NCI-H146 treated with DMSO at 0.1 percent for 48 hours (cell line): ENCODE data around the gene MMD.
A peak's percentile ranks its signal among the peaks of the same experiment; 100 is the strongest.
"Not testable (repeated sequence)": the region's sequence is repeated elsewhere in the genome, so short reads cannot be mapped to it uniquely, and the experiment has no call there.

ENCODE experiments used
- DNase-seq: peaks from one replicate; lab custom pipeline; 2025; ENCODE audit not compliant: unreplicated experiment; lab: John Stamatoyannopoulos, UW

MMD gene, protein sequence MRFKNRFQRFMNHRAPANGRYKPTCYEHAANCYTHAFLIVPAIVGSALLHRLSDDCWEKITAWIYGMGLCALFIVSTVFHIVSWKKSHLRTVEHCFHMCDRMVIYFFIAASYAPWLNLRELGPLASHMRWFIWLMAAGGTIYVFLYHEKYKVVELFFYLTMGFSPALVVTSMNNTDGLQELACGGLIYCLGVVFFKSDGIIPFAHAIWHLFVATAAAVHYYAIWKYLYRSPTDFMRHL

DNA sequence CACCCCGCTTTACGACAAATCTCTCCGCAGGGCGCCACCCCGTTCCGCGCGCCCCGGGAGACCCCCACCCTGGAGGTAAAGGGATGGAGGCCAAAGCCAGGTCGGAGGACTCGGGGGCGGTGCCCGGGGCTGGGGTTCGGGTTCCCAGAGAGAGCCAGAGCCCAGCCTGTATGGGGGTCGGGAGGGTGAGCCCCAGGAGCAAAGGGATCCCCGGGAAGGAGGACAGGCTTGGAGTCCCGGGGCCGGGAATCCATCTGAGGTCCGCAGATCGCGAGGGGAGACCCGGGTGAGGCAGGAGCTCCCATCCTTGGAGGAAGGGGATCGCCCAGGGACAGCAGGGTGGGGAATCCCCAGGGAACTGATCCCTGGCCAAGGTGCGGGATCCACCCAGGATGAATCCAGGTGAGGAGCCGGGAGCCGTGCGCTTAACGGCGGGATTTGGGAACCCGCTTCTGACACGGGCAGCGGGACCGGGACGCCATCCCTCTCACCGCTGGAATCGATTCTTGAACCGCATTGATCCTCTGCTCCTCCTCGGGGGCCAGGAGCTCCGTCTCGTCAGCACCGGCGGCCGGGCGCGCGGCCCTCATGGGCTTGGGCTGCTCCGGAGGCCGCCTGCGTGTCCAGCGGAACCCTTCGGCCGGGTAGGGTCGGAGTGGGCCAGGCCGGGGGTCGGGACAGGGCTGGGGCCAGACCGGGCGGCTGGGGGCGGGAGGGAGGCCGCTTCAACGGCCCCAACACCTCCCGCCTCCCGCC lies at the start of gene MMD:
Gene MMD, minus strand, starts transcription at position 657 of the 756 bp plus-strand sequence. Its CDS starts 140 bp downstream, at position 517.
- peak; percentile 66 for DNase-seq

DNA sequence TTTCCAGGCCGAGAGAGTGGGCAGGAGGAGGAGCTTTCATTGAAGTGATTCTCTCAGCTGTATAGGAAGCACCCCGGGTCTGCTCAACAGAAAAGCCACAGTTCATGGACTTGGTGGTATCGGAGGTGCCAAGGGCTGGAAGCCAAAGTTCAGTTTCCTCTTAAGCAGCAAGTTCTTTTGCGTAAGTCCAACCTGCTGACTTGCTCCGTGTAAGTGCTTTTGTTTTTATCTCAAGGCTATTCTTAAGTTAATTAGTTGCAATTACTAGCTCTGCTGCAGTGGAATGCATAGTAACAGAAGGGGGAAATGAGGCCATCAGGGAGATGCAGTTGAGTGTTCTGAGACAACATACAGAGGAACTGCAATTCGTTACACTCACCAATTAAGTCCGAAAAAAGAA lies 45.0 kb upstream of the MMD start:
- no peak for DNase-seq

DNA sequence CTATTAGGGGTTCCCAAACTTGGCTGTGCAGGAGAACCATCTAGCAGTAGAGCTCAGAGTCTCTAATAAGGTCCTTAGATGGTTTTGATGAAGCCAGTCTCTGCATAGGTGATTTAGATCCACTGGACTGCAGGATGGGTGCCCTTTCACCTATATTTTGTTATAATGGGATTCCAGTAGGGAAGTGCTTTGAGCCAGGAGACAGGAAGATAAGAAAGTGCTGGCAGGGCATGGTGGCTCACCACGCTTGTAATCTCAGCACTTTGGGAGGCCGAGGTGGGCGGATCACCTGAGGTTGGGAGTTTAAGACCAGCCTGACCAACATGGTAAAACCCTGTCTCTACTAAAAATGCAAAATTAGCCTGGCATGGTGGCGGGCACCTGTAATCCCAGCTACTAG lies 44.1 kb upstream of the MMD start:
- DNase-seq, result not testable (repeated sequence)

DNA sequence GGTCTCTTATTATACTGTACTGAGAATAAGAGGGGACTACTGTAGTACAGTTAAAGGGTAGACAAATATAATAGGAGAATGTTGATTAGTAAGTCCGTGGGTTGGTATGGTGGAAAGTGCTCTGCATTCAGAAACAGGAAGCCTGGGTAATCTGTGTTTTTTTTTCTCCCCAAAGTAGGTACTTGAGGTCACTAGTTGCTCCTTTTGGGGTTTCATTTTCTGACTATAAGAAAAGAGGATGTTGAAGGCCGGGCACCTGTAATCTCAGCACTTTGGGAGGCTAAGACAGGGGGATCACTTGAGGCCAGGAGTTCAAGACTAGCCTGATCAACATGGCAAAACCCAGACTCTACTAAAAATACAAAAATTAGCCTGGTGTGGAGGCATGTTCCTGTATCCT lies 42.0 kb upstream of the MMD start:
- no peak for DNase-seq

DNA sequence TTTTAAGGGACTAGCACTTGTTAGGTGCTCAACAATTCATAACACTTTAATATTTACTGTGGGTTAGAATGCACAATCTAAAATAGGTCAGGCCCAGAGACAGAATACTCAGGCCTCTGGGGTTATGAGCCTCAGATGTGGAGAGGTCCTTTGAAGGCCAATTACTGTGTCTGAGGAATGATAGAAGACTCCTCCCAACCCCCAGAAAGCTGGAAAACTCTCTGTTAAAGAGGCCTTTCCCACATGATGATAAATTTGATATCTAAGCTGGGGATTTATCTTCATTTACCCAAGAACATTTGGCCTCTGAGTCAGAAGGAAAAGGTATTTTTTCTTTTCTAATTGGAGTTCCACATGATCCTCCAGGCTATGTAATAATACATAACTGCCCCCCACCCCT lies 41.1 kb upstream of the MMD start:
- no peak for DNase-seq

DNA sequence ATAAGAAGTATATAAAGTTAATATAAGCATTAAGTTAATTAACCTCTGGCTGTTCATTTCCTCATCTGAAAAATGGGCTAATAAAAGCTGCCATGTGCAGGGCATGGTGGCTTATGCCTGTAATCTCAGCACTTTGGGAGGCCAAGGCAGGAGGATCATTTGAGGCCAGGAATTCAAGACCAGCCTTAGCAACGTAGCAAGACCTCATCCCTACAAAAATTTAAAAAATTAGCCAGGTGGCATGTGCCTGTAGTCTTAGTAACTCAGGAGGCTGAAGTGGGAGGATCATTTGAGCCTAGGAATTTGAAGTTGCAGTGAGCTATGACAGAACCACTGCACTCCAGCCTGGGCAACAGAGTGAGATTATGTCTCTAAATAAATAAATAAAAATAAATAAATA lies 40.6 kb upstream of the MMD start:
- no peak for DNase-seq

- DNase-seq, result no peak
Measured at GRCh38 chr17:55458978-55459377, 37.3 kb upstream of the MMD start.

DNA sequence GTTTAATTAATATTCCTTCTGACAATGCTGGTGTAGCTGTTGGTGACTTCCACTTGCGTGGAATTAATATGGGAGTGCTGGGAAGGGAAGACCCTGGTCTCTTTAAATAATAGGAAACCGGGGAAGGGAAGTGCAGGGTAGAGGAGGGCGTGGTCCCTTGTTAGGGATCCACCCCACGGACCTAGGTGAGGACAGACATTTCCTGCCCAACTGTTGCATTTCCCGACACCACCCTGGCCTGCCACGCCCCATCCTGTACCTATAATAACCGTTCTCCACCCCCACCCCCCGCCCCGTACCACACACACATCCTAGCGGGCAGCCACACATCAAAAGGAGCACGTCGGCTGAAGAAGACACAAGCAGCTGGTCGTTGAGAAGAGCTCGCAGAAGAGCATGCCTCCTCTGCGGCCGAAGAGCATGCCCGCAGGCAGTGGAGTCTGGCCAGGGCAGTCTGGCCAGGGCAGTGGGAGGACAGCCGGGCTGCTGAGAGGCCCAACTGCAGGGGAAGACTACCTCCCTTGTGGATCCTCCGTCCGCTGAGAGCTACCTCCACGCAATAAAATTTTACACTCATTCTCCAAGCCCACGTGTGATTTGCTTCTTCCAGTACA lies 36.8 kb upstream of the MMD start:
- no peak for DNase-seq

- no peak for DNase-seq
Measured at GRCh38 chr17:55456307-55457240, 34.9 kb upstream of the MMD start.

DNA sequence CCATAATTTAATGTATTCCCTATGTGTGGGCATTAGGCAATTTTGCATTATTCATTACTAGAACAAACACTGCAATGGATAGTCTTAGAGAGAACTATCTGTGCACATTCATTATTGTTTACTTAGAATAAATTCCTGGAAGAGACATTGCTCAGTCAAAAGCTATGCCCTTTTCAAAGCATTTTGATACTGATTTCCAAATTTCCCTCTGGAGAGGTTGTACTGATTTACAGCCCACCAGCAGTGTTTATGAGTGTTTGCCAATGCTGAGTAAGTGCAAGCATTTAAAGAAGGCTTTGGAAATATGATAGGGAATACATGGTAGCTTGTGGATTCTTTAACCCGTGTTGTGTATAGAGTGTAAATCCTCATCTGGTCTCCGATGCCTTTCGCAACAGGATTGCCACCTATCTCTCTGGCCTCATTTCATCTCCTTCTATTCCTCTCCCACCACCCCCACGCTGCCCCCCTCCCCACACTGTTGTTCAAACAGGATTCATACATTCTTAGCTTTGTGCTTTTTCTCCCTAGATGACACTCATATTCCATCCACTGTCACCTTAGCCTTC lies 33.4 kb upstream of the MMD start:
- DNase-seq, result no peak

DNA sequence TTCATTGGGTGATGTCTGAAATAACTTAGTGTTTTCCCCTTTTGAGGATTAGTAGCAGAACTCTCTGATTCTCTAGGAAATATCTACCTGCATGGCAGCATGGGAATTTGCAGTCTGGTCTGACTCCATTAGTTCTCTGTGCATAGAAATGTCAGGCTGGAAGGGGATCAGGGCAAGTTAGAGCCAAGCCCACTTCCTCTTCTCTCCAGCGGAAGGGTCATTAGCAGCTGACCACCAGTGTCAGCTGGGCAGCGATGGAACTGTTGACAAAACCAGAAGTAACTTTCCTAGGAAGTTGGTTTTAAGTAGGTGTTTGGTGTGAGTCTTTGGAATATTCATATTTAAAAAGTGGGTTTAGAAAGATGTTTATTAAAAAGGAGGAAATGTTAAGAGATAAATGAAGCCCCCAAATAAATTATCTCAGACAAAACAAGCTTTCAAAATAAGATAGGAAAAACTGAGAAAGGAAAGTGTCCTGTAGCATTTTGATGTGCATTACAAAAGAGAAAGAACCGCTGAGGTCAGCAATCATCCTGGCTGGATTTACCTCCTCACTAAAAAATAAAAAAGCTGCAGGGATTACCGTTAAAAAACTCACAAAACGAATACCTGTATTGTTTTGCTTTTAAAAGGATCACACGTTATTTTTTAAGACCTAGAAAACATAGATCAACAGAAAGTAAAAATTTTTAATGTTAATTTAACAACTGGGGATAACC lies 32.4 kb upstream of the MMD start:
- DNase-seq, result no peak

GRCh38 chr17:55452139-55452790 lies 30.6 kb upstream of the MMD start:
- DNase-seq, result no peak

GRCh38 chr17:55451758-55452138 lies 30.1 kb upstream of the MMD start:
- DNase-seq, result no peak

GRCh38 chr17:55451203-55451641 lies 29.6 kb upstream of the MMD start:
- no peak for DNase-seq

GRCh38 chr17:55450232-55450825 lies 28.7 kb upstream of the MMD start:
- DNase-seq, result no peak

DNA sequence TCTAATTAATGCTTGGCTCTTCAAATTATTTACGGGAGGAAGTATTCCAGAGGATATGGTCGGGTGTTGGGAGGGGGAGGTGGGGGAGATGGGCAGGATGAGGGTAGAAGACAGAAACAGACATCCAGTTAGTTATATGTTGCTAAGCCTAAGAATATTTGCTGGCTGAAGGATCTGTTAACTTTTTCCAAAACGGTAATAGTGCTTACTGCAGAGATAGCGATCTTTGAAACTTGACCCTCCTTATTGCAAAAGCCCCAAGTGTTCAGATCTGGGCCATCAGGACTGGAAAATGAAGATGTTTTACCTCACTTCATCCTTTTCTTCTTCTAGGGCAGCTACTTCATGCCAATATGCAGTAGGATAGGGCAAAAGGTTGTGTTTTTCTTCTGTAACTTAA lies 27.0 kb upstream of the MMD start:
- DNase-seq, result no peak

- no peak for DNase-seq
Measured at GRCh38 chr17:55446581-55447205, 25.1 kb upstream of the MMD start.

- not testable (repeated sequence) for DNase-seq
Measured at GRCh38 chr17:55446004-55446403, 24.4 kb upstream of the MMD start.
